ENCODE results near the gene LIM2. TPM values are rescaled to one million over a fixed set of nuclear protein-coding genes. Genes with fewer than 3 reads are reported as not detected.

LIM2 gene
- total and polyA plus RNA-seq, 9 of the 15 experiments (the other 6 are each of a cell fraction or from before 2014, with no cell fraction given), result 0.07 to 0.45 (median 0.18) TPM; not detected in 4

GRCh38 chr19:51366389-51367254, 21.2 kb downstream of the LIM2 start (continued):
- TF ChIP-seq ZBTB7A (IDR thresholded peaks at IDR 0.05; ENCODE audit: borderline replicate concordance, control insufficient read depth, low read depth, low read length) (no peak), ZNF445 (CRISPR knock-in tag; IDR thresholded peaks at IDR 0.05; ENCODE audit: low read depth) (no peak), CSDE1 (IDR thresholded peaks at IDR 0.05) (no peak; a peak in 1 of 4 replicates), HIVEP1 (CRISPR knock-in tag; IDR thresholded peaks at IDR 0.05) (no peak), ZNF316 (IDR thresholded peaks at IDR 0.05) (peak; percentile 26; the same call in 1 of the 2 replicates), SRSF3 (IDR thresholded peaks at IDR 0.05; ENCODE audit: insufficient read depth, low read length) (no peak), ZNF24 (IDR thresholded peaks at IDR 0.05) (no peak), ZNF518B (CRISPR knock-in tag; IDR thresholded peaks at IDR 0.05) (no peak), ZNF140 (CRISPR knock-in tag; IDR thresholded peaks at IDR 0.05) (no peak), EP400 (IDR thresholded peaks at IDR 0.05) (peak; percentile 54; the same call in 1 of the 2 replicates), TSHZ1 (CRISPR knock-in tag; IDR thresholded peaks at IDR 0.05) (no peak), SPI1 (IDR thresholded peaks at IDR 0.05; ENCODE audit: borderline replicate concordance, low read depth, low read length) (no peak), FOXJ3 (CRISPR knock-in tag; IDR thresholded peaks at IDR 0.05) (no peak), POLR2G (IDR thresholded peaks at IDR 0.05; ENCODE audit: low read depth, low read length) (peak; percentile 74), ELF2 (CRISPR knock-in tag; IDR thresholded peaks at IDR 0.05) (no peak), PHTF2 (CRISPR knock-in tag; IDR thresholded peaks at IDR 0.05) (no peak), ZBTB43 (CRISPR knock-in tag; IDR thresholded peaks at IDR 0.05) (no peak), SMARCA4 (IDR thresholded peaks at IDR 0.05) (peak; percentile 39; the same call in 1 of the 2 replicates), CGGBP1 (CRISPR knock-in tag; IDR thresholded peaks at IDR 0.05) (no peak), OTX1 (CRISPR knock-in tag; IDR thresholded peaks at IDR 0.05) (peak; percentile 93; the same call in 1 of the 2 replicates)
